Left colon (tissue), 2 donors: ENCODE results near the gene ERRFI1. TPM values are rescaled to one million over a fixed set of nuclear protein-coding genes. Genes with fewer than 3 reads are reported as not detected.

ENCODE experiments used
- ATAC-seq: fragments of 200-7000 bp; cut with Tn5 transposase; one replicate; pipeline ENCODE4 v1.9.1; 2020; ENCODE audit warnings: mild to moderate bottlenecking, moderate library complexity
- DNase-seq, 2 donors: peaks; one replicate each; pipeline ENCODE4 v3.0.0-alpha.2; 2020
- intact Hi-C, 2 donors: fragments of 100-400 bp; cut with DNase I in 1 of 2; cut with micrococcal nuclease in 1 of 2; formaldehyde crosslinking; loops; one replicate each; pipeline versions ENCODE4 v1.11.2 to v1.14.0; 2022; cut with DNase I, micrococcal nuclease
- total RNA-seq, 2 donors: library from RNA; stranded (reverse); fragmentation: NEBNext Ultra II Directional; extraction: Animal tissue kit (Norgen Biotek cat#: 25700); gene quantifications; one replicate each; pipeline ENCODE4 v1.2.1, GENCODE V29; 2021
- donor health status: DM: no; HTN: no; CAD: no.
- donor health status: DM: yes; HTN: yes; CAD: no.

Gene ERRFI1
- total RNA-seq, 2 donors from 2014 or later = 37.2 to 57.8 TPM

DNA sequence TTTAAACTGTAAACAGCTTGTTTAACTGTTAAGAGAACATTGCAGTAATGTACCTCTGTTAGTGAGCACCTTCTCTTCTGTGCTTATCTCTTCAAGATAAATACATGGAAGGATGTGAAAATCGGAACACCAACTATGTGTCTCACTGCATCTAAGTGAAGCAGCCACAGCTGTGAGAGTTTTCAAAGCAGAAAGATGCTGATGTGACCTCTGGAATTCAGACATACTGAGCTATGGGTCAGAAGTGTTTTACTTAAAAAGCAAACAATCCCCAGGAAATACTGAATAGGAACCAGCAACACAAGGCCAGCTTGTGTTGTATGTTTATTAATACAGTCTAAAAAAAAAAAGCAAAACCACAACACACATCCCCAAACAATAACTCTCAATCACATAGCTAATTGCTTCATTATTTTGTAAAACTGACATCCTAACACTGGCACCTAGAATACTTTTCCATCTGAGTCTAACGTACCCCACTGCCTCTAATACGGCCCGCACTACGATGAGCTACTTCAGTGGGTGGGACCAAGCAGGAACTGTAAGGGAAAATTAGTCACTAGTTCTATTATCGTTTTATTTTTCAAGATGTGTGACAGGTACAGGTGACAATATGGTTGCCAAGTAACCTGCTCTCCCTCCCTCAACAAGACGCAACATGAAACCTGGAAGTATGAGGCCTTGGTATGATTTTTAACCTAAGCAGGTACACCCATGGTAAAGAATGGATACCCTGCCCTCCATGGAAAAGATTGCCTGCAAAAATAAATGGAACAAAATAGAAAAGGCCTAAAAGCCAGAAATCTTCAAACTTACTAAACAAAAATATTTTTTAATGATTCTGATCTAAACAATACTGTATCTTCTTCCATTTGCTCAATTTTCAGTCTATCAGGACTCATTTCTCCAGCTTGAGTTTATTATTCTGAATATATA is 13.9 kb downstream of the ERRFI1 start:
- no peak for ATAC-seq
- intact Hi-C loops = loop anchor here (10.0 kb wide), 1 partner anchor 333 kb away; no protein-coding TSS in a partner anchor

DNA sequence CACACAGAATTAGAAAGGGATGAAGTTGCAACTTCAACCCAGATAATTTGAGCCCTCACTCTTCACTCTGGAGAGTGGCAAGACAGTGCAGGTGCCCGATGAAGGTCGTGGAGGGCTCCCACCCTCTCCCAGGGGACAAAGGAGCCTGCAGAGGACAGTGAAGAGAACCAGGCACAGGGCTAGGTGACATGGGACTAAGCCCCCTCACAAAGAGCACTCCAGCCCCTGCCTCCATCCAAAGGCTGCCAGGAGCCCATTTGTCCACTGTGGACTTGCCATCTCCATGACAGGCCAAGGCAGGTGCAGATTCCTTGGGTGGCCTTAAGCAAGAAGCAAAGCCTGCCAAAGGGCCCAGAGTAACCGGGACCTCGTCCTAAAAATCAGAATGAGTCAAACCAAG is 15.1 kb downstream of the ERRFI1 start:
- DNase-seq = no peak
- no peak for ATAC-seq
- intact Hi-C loops = loop anchor here (10.0 kb wide), 1 partner anchor 334 kb away; no protein-coding TSS in a partner anchor

More for the DNA sequence above, 13.9 kb downstream of the ERRFI1 start:
- DNase-seq = no peak

DNA sequence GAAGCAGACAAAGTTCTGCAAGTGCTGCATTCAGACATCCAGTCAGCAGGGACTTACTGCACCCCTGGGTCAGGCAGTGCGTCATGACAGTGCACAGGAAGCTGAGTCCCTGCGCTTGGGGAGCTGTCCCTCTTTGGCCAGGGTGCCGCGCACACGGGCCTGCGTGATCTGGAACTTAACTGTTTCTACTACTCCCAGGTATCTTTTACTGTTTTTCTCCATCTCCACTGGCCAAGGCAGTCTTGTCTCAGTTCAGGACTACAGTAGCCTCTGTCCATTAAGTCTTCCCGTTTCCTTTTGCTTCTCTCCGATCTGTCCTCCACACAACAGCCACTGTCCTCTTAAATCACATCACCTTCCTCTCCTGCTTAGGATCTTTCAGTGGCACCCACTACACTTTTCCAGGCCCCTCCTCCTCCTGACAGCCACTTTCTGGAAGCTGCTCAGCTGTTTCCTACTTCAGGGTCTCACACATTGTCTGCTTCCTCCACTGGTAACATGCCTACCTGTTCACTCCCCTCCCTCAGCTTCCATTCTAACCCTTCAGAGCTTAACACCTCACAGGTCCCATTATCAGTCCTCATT is 15.9 kb downstream of the ERRFI1 start:
- intact Hi-C loops = loop anchor here (10.0 kb wide), 1 partner anchor 335 kb away; no protein-coding TSS in a partner anchor
- ATAC-seq (no peak), DNase-seq (no peak)

DNA sequence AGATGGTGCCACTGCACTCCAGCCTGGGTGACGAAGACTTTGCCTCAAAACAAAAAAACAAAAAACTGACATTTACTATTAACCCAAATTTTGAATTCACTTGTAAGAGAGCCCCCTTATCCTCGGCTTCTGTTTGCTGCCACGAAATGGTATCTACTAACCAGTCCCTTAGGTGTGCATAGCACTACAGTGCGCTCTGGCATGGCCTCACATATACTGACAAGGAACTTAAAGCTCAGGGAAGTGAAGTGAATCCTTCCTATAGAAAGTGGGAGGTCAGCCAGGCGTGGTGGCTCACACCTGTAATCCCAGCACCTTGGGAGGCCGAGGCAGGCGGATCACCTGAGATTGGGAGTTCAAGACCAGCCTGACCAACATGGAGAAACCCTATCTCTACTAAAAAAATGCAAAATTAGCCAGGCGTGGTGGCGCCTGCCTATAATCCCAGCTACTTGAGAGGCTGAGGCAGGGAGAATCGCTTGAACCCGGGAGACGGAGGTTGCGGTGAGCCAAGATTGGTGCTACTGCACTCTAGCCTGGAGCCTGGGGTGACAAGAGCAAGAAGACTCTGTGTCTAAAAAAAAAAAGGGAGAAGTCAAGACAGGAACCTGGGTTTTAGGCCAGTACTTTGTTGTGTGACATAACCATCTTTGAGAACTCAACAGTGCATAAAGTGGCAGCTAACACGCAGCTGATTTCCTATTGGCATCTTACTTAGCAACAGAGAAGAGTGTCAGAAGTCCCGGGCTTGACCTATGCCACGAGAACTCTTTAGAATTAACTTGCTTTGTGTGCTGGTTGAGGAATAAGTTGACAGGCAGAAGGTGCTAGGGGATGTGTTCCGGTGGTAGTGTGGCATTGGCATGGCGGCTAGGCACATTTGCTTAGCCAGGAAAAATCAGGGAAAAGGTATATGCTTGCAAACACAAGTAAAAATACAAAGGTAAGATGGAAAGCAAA is 16.8 kb downstream of the ERRFI1 start:
- no peak for ATAC-seq
- DNase-seq = no peak
- intact Hi-C loops = loop anchor here (10.0 kb wide), 1 partner anchor 335 kb away; no protein-coding TSS in a partner anchor

DNA sequence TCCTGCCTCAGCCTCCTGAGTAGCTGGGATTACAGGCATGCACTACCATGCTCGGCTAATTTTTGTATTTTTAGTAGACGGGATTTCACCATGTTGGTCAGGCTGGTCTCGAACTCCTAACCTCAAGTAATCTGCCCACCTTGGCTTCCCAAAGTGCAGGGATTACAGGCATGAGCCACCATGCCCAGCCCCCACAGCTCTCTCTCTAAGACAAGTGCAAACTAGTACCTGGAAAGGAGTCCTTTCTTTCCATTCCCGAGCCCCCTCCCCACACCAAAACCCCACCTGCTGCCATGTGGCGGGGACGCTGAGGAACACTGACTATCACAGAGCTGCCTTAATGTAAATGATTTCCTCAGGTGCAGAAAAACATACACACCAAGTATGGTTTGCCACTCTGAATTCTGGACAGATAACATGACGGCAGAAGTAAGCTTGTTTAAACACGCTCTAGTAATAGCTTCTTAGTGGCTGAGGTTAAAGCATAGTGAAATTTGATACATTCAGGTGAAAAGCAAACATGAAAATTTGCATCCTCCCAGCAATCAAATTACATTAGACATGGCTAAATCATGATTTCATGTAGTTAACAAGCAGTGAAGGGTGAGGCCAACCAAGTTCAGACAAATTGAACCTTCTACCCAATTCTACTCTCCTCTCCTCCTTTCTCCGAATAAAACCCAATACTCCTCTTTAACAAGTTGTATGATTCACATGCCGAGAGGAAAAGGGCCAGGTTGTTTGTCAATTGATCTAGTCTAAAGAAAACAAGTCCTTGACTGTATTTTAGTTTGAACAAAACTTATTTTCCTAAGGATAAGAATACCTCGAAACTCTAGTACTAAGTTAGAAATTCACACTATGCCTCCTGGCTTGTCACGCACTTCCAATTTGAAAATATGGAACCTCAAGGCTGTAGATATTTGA is 19.8 kb downstream of the ERRFI1 start:
- no peak for DNase-seq
- ATAC-seq = no peak
- intact Hi-C loops = no loop called here

DNA sequence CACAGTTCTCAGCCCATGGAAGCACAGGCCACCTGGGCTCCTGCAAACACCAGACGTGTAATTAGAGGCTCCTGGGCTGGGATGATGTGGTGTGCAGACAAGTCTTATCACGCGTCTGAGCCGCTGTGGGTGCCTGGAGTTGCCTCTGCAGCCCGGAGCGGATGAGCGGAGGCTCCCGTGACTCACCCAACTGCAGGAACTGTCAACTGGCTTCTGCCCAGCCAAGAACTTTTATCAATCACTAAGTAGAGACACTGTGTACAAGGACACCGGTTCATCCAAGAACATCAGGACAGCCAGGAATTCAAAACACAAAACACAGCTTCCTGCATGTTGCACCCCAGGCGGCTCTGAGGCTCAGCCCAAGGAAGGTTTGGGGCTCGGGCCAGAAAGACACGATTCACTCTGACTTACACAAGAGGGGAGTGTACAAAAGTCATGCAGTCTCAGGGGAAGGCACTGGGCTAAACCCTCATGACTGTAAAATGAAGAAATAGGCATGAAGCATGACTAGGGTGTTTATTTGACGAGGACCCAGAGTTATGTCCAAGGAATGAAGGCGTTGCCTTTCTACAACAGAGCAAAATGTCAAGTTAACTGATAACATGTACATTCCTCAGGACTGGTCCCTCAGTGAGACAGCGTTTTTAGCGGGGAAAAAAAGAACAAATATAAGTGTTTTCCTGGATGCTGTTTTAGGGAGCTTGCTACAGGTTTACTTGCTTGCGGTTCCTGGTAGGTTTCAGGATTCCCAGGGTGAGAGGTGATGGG is 21.1 kb downstream of the ERRFI1 start:
- intact Hi-C loops = no loop called here
- ATAC-seq (peak; percentile 35), DNase-seq (peak; percentile 28 to 65)

DNA sequence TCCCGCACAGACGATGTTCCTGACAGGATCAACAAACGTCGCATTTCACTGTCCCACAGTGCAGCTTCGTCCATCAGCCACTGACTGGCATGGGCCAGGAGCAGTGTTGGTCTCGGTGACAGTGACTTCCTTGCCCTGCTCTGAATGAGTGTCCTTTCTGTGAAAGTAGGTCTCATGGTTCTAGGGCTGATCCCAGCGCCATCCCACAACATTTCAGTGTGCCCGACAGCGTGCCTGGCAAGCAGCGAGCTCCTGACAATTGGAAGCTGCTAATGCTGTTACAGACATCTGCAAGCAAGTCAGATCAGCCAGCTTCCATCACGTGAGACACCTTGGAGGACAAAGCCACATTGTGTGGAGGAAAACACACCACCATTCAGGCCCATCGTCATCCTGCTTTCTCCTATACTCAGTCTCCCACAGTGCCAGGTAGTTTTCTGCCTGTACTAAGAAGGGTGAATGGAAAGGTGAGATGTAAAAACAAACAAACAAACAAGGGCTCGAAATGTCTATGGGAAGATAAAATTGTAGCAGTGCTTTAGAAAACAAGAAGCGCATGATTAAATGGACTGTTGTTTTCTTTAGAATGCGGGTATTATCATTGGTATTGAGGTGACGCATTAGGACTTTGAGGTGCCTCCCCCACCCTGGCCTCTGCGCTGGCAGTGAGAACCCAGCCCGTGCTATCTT is 21.9 kb downstream of the ERRFI1 start:
- ATAC-seq (no peak), DNase-seq (no peak)
- intact Hi-C loops = no loop called here

DNA sequence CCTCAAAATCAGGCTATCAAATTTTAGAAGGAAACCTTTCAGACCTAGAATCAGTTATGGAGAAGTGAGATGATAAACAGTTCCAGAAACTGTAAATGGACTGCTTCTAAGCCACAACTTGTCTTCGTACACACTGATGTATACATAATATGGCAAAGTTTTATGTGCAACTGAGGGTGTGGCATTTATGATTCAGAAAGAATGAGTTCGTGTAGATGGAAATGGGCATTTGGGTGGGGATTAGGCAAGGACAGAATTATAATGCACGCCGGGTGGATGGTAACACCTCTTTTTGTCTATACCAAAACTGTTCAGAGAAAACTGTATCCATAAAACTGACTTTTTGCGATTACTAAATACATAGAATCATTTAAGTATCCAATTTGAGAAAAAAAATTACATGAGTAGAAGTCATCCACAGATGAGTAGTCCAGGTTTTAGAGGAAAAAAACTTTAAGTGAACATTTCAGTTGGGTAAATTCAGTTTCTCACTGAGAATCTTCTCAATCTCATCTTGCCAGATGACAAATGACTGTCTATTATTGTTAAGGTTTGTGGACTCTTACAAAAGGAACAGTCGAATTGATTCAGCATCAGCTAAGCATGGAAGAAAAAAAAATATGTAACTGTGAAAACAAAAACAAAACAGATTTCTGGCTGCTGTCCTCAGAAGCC is 22.5 kb downstream of the ERRFI1 start:
- intact Hi-C loops = no loop called here

DNA sequence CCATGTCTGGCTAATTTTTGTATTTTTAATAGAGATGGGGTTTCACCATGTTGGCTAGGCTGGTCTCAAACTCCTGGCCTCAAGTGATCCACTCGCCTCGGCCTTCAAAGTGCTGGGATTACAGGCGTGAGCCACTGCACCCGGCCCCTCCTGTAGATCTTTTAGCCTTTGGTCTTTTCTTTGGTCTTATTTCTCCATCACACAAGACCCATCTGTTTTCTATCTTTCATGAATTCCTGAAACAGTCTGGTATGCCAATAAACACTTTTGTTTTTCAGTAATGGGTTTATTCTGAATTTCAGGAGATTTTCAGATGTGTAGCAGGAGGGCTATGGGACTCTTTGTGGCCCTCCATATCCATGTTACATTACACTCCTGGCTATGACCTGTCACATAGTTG is 23.2 kb downstream of the ERRFI1 start:
- ATAC-seq (no peak), DNase-seq (no peak)
- intact Hi-C loops = no loop called here

More for the DNA sequence above, 22.5 kb downstream of the ERRFI1 start:
- DNase-seq (no peak), ATAC-seq (peak; percentile 78)

DNA sequence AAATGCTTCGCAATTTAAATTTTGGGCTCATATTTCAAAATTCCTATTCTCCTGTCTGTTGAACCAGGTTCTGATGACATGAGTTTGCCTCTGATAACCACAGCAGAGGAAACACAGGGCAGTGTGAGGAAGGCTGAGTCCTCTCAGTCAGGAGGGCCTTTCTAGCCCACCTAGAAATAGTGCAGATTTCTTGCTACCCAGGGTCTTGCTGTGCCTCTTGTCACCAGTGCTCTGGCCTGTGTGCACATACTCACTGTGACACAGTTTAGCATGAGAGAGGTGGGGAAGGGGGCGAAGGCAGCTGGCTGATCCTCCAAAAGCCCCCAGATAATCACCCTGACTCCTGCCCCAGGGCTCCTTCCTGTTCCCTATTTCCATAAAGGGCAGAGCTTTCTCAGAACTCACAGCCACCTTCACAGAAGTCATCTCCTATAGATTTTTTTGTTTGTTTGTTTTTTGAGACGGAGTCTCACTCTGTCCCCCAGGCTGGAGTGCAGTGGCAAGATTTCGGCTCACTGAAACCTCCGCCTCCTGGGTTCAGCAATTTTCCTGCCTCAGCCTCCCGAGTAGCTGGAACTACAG is 23.7 kb downstream of the ERRFI1 start:
- DNase-seq (no peak), ATAC-seq (no peak)
- intact Hi-C loops = no loop called here

DNA sequence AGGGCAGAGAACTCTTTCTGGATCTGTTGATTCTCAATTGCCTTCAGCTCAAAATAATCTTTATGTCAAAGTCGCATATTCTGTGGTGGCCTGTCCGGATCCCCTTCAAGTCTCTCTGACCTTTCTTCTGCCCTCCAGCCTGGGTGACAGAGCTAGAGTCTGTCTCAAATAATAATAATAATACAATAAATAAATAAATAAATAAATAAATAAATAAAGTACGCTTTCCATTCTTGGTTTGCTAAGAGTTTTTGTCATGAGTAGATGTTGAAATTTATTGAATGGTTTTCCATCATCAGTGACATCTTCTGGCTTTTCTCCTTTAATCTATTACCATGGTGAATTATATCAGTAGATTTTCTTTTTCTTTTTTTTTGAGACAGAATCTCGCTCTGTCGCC is 30.7 kb downstream of the ERRFI1 start:
- intact Hi-C loops = no loop called here
- ATAC-seq (no peak), DNase-seq (no peak)

DNA sequence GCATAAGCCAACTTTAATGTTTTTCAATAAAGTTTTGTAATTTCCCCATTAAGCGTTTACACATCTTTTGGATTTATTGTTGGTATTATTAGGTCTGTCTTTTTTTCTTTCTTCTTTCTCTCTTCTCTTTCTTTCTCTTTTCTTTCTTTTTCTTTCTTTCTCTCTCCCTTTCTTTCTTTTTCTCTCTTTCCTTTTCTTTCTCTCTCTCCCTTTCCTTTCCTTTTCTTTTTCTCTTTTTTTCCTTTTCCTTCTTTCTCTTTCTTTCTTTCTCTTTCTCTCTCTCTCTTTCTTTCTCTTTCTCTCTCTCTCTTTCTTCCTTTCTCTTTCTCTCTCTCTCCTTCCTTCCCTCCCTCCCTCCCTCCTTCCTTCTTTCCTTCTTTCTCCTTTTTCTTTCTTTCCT is 31.3 kb downstream of the ERRFI1 start:
- intact Hi-C loops = no loop called here
- DNase-seq (no peak), ATAC-seq (no peak)

DNA sequence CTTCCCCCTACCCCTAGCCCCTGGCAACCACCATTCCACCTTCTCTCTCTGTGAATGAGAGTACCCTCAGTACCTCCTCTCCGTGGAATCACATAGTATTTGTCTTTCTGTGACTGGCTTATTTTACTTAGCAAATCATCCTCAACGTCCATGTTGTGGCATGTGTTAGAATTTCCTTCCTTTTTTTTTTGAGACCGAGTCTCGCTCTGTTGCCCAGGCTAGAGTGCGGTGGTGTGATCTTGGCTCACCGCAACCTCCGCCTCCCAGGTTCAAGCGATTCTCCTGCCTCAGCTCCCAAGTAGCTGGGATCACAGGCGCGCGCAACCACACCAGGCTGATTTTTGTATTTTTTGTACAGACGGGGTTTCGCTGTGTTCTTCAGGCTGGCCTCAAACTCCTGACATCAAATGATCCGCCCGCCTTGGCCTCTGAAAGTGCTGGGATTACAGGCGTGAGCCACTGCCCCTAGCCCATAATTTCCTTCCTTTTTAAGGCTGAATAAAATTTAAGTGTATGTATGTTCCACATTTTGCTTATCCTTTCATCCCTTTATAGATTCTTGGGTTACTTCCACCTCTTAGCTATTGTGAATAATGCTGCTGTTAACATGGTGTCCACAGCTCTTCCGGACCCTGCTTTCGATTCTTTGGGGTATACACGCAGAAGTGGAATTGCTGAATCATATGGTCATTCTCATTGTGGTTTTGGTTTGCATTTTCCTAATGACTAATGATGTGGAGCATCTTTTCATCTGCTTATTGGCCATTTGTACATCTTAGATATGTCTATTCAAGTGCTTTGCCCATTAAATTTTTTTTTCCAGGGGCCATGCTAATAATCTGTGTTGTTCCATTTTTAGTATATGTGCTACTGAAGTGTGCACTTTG is 32.3 kb downstream of the ERRFI1 start:
- ATAC-seq (no peak), DNase-seq (no peak)
- intact Hi-C loops = no loop called here

DNA sequence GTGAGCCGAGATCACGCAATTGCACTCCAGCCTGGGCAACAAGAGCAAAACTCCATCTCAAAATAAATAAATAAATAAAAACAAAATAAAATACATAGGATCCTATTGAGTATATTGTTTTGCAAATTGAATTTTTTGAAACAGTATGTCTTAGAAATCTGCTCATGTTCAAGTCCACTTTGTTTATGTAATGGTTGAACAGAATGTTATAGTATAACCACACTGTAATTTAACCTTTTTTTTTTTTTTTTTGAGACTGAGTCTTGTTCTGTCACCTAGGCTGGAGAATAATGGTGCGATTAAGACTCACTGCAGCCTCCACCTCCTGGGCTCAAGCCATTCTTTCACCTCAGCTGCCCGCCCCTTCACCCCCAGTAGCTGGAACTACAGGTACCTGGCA is 33.2 kb downstream of the ERRFI1 start:
- intact Hi-C loops = no loop called here
- ATAC-seq (no peak), DNase-seq (no peak)
